Fibroblast of skin of right quadriceps (primary cell): ENCODE measurements around the gene DAAM1.

Experiments used
- DNase-seq: peaks from one replicate; pipeline ENCODE4 v3.0.0-alpha.2; 2013

Gene DAAM1

DNA sequence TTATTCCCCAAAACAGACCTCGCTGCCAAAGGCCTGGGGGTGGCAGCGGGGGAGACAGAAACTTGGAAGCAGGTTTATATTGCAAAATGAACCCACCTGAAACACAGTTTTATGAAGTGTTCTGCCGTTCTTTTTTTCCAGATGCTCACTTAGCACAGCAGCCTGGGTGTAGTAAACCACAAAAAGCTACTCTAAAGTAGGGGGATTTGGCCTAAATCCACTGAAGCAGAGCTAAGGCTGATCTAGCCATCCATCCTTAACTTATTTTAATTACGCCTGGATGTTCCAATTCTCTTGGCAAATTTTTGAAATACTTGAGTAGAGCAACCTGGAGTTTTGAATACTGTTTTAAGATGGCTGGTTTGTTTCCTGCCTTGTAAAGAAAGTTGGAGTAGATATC, 155.5 kb downstream of the DAAM1 start:
- DNase-seq = no peak

DNA sequence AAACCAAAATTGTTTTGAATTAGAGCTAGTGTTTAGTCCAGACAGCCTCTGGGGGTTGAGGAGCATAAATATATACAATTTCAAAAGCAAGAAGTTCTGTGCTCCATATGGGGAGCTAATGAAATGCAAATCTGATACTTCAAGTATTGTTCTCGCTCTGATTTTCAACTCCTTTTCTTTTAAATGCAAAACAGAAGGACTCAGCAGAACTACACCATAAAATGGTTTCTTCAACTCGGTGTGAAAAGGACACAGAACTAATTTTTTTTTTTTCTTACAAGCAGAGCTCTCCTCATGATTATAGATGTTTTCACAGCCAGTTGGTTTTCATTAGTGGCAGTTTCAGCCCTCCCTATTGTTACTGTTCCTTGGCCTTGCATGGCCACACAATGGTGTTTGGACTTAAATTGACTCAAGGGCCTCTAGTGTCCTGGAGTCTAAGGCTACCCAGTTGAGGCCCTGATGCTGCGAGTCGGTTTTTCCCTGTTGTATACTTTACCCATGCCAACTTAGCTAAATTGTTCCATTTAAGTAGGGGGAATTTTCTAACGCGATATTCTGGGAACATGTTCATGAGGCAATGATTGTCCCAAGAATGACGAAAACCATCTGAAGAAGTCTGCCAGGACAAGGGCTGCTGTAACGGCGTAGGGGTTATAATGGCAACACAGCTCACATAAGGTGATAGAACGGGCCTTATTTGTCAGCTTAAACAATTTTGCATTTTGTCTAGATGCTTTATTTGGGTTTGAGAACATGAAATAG, 156.4 kb downstream of the DAAM1 start:
- no peak for DNase-seq

DNA sequence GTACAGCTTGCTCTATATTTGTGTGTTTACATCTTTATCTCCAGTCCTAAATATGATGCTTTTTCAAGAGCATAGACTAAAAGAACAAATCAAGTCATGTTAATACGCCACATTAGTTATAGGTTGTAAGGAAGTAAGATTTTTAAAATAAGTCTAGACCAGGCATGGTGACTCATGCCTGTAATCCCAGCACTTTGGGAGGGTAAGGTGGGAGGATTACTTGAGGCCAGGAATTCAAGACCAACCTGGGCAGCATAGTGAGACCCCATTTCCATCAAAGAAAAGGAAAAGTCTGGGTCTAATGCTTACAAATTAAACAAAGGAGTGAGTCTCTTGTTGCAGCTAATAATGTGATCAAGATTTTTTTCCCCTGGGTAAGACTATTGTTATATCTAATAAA, 157.9 kb downstream of the DAAM1 start:
- no peak for DNase-seq

DNA sequence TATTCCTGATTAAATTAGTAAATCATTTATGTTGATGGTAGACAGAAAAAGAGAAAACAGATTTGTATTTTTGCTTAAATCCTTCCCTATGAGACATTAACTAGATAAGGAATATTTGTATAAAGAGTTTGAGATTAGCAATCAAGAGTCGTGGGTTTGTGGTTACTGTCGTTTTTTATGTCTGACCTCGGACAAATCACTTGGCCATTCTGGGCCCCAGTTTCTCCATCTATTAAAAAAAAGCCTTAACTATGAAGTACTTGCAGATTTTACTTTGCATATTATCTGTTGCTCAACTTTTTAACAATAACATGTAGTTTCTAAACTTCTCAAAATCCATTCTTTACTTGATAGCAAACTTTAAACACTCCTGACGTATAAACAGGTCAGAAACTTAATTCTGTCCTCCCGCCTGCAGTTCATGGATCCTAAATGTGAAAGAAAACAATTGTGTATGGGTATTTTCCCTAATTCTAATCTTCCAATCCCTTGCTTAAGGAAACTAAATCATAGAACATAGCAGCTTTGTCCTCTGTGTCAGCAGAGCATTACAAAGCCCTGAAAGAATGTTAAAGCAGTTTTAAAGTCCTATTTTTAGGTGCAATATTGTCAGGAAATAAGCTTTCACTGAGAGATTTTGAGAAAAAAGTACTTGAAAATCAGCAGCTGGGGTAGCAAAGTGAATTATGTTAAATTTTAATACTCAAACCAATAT, 158.5 kb downstream of the DAAM1 start:
- DNase-seq = peak; percentile 30

DNA sequence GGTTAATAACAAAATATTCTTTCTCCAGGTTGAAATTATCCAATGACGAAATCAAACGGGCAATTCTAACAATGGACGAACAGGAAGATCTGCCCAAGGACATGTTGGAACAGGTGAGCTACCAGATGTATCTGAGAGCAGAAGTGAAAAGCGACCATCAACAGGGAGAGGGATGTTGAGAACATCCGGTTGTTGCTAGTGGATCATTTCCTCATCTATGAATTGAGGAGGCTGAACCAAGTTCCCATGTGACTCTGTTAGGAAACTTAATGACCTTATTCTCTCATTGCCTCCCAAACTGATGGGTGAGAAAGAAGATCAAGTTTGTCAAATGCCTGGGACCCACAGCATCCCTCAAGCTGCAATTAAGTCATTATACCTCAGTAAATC, 159.0 kb downstream of the DAAM1 start:
- no peak for DNase-seq

DNA sequence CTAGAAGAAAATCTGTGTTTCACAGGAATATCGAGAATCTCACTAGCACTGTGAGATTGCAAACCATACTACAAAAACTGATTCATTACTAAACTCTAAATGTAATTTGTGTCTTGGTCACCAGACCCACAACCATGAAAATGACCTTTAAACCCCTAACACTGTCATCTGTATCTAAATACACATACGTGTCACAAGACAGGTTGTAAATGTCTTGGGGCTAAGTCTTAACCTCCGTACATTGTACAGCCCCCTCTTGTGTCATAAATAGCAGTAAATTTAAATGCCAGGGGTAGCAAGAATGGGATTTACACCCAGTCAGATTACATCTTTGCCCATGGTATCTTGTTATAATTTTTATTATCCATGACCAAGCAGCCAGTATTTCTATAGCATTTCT, 159.4 kb downstream of the DAAM1 start:
- no peak for DNase-seq

DNA sequence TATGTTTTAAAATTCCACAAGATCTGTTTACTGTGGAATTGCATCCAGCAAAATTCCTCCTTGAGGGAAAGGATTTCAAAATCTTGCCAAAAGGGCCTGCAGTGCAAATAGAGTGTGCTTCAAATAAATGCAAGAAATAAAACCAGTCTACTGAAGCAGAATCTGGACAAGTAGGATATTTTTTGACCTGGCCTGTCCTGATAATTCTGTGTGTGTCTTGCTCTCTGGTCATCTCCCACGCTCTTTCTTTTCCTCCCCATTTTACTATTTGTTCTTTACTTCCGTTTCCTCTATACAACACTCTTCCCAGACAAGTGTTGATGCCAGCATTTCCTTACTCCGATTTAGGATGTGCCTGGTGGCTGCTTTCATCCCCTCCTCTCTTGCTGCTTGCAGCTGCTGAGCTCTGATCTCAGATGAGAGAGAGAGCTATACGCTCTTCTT, 160.8 kb downstream of the DAAM1 start:
- no peak for DNase-seq

DNA sequence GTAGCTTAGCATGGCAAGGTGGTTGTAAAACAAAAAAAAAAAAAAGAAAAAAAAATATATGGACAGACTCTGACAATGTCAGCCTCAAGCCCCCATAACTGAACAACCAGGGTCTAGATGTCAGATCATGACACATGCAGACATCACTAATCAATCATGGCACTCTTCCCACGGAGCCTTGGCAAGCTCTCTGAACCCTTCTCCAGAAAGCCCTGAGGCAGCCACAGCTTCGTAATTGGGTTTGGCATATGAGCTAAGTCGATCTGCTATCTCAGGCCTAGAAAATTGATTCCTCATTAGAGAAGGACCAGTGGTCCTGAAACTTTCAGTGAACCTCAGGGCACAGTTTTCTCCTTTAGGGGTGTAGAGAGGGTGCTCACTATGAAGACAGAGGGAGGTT, 164.5 kb downstream of the DAAM1 start:
- DNase-seq = no peak

DNA sequence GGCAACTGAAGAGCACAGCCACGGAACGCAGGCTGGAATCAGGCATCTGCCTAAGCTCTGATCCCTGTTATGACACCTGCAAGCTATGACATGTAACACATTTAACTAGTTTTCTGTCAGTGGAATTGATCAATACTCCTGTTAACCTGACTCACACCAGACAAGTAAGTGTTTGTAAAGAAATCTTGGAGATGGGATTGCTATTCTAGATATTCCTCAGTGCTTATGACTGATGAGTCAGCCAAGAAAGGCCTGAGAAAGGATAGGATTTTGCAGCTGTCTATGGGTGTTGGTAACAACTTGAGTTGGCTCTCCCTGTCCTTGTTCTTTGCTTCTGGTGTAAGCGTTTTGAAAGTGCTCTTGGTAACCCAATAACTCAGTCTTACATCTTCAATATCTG, 166.2 kb downstream of the DAAM1 start:
- DNase-seq = peak; percentile 45

DNA sequence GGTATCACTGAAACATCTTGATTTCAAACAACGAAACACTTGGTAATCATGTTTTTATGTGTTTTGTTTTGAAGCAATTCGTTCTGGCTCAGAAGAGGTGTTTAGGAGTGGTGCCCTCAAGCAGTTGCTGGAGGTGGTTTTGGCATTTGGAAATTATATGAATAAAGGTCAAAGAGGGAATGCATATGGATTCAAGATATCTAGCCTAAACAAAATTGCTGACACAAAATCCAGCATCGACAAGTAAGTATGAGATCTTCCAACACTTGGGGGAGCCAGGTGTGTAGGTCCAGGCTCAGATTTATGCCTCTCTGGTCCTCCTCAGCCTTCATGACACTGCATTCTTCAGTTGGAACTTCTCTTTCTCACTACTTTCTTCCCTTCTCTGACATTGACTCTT, 166.6 kb downstream of the DAAM1 start:
- no peak for DNase-seq

DNA sequence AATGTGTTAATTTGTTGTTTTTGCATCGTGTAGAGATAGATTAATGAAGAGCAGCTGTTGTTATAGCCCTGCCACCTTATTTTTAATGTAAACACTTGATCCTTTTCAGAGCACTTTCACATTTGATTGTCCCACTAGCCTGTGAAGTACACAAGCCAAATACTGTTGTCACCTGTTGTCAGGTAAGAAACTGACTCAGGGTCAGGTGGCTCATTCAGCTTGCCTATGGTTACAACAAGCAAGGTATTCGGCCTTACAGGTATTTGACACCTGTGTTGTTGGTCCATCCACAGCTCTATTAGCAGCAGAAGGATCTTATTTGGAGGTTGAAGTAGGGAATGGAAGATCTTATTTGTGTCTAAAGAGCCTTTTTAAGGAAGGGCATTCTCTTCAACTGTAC, 167.8 kb downstream of the DAAM1 start:
- no peak for DNase-seq

DNA sequence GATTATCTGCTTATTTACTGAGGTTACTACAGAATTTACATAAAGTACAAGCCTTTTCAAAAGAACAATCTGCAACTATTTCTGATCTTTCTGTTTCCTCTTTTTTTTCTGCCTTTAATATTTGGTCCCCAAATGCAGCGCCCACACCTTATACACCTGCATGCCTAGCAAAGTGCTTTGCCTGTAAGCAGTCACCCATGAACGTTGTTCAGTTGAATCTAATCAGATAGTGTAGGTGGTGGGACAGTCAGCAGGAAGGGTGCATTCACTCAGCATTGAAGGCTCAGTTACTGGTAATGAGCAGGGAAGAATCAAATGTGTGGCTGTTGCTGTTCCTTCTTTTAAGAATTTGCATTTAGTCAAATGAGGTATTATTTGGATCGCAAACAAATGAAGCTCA, 168.3 kb downstream of the DAAM1 start:
- no peak for DNase-seq

DNA sequence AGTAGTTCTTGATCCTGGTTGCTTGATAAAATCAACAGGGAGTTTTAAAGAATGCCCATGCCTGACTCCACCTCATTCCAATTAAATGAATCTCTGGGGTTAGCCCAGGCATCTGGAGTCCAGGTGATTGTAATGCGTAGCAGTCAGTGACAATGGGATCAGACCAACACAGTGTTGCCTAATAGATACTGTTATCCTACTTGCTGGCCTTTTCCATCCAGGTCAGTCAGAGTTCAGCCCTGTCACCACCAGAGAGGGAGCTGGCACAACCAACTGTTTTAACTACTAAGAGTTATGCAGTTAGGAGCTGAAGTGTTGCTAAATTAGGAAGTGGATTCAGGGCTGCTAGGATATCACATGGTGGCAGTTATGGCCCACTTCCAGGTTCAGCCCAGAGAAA, 169.6 kb downstream of the DAAM1 start:
- peak; percentile 86 for DNase-seq

DNA sequence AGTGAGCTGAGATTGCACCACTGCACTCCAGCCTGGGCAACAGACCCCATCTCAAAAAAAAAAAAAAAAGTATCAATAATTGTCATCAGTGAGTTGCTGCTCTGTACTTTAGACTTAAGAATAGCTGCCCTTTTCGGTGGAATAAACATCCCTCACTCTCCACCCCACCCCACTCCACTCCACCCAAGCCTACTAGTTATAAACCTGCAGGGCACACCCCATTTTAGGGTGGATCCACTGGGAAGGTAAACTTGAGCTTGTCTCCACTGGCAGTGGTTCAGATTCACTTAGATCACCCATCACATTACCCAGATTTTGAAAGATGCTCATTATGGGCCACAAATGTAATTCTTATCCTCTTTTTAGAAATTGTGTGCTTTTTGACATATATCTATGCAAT, 170.3 kb downstream of the DAAM1 start:
- DNase-seq = no peak

DNA sequence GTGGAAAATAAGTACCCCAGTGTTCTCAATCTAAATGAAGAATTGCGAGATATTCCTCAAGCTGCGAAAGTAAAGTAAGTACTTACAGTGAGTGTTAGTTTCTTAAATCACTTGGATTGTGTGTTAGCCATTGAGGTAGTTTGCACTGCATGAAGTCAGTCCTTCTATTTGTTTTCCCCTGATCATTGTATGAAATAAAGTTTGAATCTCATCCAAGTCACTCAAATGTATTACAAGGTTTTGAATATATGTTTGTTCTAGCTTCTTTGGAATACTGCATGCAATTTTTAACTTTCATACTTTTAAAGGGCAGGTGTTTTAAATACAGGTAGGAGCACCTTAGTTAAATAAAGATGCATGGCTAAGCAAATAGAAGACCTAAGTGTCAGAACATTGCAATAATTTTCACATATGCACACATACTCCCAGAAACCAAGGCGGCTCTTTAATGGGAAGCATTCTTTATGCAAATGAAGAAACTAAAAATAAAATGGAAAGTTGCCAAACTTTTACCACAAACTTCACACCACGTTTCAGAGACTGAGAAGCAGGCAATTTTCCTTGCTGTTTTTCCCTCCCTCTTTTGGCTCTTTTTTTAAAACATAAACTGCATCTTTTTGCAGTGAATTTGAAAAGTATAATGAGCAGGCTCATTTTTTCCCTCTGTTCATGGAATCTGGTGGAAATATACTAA, 171.1 kb downstream of the DAAM1 start:
- peak; percentile 61 for DNase-seq

DNA sequence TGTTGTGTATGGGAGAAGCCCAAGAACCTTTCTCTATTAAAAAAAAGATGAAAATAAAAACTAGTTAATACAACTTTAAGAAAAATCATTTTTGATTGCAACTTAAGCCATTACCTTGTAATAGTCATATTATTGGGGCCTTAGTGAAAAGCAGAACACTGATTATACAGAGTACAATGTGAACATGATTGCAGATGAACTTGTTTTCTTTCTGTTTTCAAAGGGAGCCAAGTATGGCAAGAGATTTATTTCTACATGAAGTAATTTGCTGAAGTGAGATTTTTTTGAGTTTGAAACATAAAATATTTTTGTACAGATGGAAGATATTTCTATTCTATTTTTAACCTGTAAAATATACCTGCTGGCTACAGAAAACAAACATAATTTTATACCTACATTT, 171.8 kb downstream of the DAAM1 start:
- no peak for DNase-seq

DNA sequence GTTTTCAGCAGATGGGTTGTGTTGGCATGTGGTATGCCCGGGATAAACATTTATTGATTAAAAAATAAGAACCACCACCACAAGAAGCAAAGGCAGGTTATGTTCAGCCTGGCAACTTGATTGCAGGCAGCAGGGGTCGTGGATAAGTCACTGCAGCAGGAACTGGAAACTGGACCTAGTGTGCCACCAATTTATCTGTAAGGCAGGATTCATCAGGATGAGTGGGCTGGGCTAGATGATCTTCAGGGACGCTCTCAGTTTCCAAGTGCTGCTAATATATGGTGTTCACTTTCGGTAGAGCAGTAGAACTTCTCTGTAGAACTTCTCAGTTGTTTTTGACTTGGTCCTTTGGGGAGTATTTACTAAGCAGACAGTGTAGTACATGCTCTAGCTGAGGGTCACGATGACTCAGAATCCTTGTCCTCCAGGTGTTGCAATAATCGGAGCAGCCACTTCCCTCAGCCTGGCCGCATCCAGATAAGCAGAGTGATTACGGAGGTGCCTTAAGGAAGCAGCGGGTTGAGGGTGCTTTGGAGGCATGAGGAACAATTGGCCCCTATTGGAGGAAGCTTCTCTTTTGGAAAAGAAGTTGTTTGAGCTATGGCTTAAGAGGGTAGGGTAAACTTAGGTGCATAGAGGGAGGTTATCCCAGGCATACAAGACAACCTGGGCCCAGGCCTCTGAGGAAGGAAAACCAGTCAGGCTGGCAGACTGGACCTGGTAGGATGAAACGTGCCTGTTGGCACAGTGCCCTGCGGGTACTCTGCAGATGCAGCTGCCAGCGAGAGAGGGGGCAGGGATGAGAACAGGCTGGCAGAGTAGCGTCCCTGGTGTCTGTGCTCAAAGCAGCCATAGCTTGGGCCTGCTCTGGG, 172.7 kb downstream of the DAAM1 start:
- peak; percentile 54 for DNase-seq

DNA sequence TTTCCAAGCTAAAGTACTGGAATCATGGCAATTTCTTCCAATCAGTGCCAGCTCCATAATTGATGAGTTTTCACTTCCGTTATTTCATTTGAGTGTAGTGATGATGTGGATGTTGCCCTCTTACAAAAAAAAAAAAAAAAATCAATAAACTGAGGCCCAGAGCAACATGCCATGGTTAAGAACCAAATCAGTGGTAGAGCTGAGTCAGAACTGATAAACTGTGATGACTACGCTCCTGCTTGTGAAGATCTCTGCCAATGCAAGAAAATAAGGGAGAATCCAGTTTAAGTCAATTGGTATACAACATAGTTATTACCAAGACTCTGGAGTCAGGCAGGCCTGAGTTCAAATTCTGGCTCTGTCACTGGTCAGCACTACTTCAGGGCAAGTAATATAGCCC, 174.0 kb downstream of the DAAM1 start:
- DNase-seq = no peak

DNA sequence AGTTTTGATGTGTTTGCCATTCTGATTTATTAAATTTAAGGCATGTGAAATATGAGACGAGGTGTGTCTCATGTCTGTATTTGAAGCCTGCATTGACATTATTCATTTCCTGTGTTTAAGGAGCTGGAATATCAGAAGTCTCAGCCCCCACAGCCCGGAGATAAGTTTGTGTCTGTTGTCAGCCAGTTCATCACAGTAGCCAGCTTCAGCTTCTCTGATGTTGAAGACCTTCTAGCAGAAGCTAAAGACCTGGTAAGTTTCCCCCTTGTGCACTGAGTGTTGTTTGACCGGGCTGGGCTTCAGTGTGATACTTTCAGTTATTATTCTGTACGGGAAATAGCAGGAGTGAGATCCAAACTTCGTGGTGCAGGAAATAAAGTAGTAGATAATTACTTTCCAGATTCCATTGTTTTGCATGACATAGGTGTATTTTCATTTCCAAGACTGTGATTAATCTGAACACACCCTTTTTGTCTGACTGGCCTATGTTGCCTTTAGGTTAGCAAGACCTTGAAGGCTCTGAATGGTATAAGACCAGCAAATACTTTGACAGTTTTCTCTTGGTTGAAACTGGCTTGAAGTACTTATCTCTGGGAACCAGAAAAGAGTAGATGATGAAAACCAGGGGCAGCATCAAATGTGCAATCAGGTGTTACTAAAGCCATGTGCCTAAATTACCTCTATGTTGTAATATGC, 175.2 kb downstream of the DAAM1 start:
- peak; percentile 48 for DNase-seq

DNA sequence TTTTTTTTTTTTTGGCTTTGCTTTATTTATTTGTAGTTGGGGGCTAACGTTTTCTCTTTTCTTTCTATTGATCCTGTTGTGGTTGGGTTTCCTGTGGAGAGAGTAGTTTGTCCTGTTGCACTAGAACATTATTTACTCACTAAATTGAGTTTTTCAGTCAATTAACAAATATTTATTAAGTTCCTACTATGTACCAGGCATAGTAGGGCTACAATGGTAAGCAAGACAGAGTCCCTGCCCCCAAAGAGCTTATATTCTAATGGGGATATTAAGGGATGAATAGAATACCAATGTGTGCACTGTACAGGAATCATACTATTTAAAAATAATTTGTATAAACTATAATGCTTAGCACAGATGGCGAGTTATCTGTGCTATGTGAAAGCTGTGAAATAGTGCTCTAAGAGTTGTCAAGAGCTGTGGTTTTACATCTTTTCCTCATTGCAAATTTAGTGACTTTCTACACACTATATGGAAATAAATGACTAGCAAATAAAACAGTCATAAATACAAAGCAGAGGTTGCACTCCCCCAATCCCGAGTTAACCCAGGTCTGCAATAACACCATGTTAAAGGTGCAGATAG, 181.8 kb downstream of the DAAM1 start:
- DNase-seq = no peak

DNA sequence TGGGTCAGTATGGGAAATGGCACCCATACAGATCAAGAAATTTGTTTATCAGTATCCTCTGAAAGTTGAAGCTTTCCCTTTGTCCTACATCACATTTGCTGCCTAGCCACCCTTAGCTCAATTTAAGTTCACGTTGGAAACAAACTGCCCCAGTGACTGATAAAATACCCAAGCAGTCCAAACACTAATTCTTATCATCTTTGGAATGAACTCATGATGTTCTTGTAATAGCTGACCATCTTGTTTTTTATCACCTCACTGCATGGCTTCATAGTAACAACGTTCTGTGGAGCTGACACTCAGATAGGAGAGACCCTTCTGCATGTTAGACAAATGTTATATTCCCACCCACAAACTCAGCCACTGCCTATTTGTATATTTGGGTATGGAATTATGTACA, 183.3 kb downstream of the DAAM1 start:
- no peak for DNase-seq

DNA sequence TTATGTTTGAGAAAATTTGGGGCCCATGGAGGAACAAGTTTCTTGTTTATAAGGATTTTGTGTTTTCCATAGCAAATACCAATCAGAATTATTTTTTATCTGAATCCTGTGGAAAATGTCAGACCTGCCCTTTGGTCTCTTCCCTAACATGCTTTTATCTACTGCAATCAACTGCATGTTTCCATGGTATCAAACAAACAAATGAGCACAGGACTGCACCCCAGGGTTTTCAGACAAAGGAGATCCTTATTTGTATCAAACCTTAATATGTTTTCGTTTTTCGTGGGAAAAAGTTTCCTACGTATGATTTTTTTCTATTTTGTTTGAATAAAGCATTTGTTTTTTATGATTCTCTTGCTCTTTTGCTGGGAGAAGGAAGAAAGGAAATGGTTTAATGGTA, 185.6 kb downstream of the DAAM1 start:
- DNase-seq = no peak
